Upper lobe of left lung (tissue), 6 donors: ENCODE measurements around the gene PRKCH. TPM values are rescaled to one million over a fixed set of nuclear protein-coding genes. Genes with fewer than 3 reads are reported as not detected.

Experiments used
- ATAC-seq, 2 donors: fragments of 200-7000 bp; cut with Tn5 transposase; one replicate each; pipeline ENCODE4 v1.9.1; 2022; ENCODE audit warnings: mild to moderate bottlenecking in 2 of 2, moderate library complexity in 2 of 2; ENCODE audit not compliant: low FRiP score in 2 of 2
- DNase-seq, 2 donors: peaks; one replicate each; pipeline ENCODE4 v3.0.0-alpha.2; 2019 to 2020
- H3K27ac ChIP-seq, 4 donors: fragments of 200-600 bp; sonication (generic); one replicate each; pipeline ENCODE4 v1.5.1; 2016 to 2019
- H3K27me3 ChIP-seq, 4 donors: fragments of 200-600 bp; sonication (generic); one replicate each; pipeline ENCODE4 v1.5.1; 2017 to 2019
- H3K36me3 ChIP-seq, 4 donors: fragments of 200-600 bp; sonication (generic); one replicate each; pipeline ENCODE4 v1.5.1; 2016 to 2019
- H3K4me1 ChIP-seq, 4 donors: fragments of 200-600 bp; sonication (generic); one replicate each; pipeline ENCODE4 v1.5.1; 2018 to 2019
- H3K4me3 ChIP-seq, 4 donors: fragments of 200-600 bp; sonication (generic); one replicate each; pipeline ENCODE4 v1.5.1; 2017 to 2019; ENCODE audit warnings: mild to moderate bottlenecking in 2 of 4, moderate library complexity in 1 of 4
- H3K9me3 ChIP-seq, 4 donors: fragments of 200-600 bp; sonication (generic); one replicate each; pipeline ENCODE4 v1.5.1; 2018 to 2019
- CTCF ChIP-seq, 6 experiments: fragments of 450-650 bp in 4 of 6; fragments of 200-600 bp in 2 of 6; sonication (generic) in 2 of 6; IDR thresholded peaks; one replicate each; pipeline ENCODE4 v1.5.1; 2016 to 2019; ENCODE audit warnings: antibody characterized with exemption in 6 of 6
- EP300 ChIP-seq, 4 donors: sonication (generic); formaldehyde crosslinking; IDR thresholded peaks; one replicate each; pipeline ENCODE4 v1.5.1; 2017; ENCODE audit warnings: antibody characterized with exemption in 4 of 4, control low read depth in 2 of 4
- POLR2A ChIP-seq, 4 donors: fragments of 450-650 bp; IDR thresholded peaks; one replicate each; pipeline ENCODE4 v1.5.1; 2016 to 2017; ENCODE audit warnings: antibody characterized with exemption in 4 of 4, mild to moderate bottlenecking in 2 of 4
- POLR2AphosphoS5 ChIP-seq, 2 donors: sonication (generic); formaldehyde crosslinking; IDR thresholded peaks; one replicate each; pipeline ENCODE4 v1.5.1; 2017; ENCODE audit warnings: antibody characterized with exemption in 2 of 2
- WGBS, 2 donors: methylation state at CpG; one replicate each; pipeline ENCODE4 v1.1.5; 2017 to 2018; 5-methylcytosine and 5-hydroxymethylcytosine counted together
- total RNA-seq, 6 donors: library from RNA; depleted of rRNA in 4 of 6; stranded (reverse); fragments of >200 nt in 4 of 6; gene quantifications; one replicate each; pipeline versions ENCODE4 v1.1.0 to v1.2.1, GENCODE V29; 2016 to 2021
- donor health status: DM: no; HTN: no; CAD: no; lungs with moderate emphysema.
- donor health status: DM: no; HTN: yes; CAD: no; lungs with severe emphysema.

Gene PRKCH
- total RNA-seq, 6 donors from 2014 or later: 54.0 to 102 (median 76.6) TPM

GRCh38 chr14:61322011-61322798, 826 bp downstream of the PRKCH start:
- no peaks in the 10 kb centered on the region for H3K9me3 ChIP-seq
- peak overlapping the region; percentile 65 to 87 (median 78) for H3K4me3 ChIP-seq
- DNase-seq (peak; percentile 83 to 91), ATAC-seq (peak; percentile 40 to 71)
- no peaks in the 10 kb centered on the region for H3K36me3 ChIP-seq
- H3K27ac ChIP-seq: peak overlapping the region; percentile 89 to 93 (median 92)
- H3K4me1 ChIP-seq: peaks cover 0 to 17% (median 3%) of the 10 kb centered on the region in 4 donors
- 1% methylated on average over 18 to 55 of the region's 63 CpGs for WGBS, 2 donors
- no peaks in the 10 kb centered on the region for H3K27me3 ChIP-seq
- TF ChIP-seq CTCF (IDR thresholded peaks at IDR 0.05) (no peak), EP300 (IDR thresholded peaks at IDR 0.05) (peak in 2 of 4 donors; percentile 37 to 65), POLR2AphosphoS5 (IDR thresholded peaks at IDR 0.05) (peak; percentile 42 to 74), POLR2A (IDR thresholded peaks at IDR 0.05) (peak in 2 of 4 donors; percentile 38 to 59)

DNA sequence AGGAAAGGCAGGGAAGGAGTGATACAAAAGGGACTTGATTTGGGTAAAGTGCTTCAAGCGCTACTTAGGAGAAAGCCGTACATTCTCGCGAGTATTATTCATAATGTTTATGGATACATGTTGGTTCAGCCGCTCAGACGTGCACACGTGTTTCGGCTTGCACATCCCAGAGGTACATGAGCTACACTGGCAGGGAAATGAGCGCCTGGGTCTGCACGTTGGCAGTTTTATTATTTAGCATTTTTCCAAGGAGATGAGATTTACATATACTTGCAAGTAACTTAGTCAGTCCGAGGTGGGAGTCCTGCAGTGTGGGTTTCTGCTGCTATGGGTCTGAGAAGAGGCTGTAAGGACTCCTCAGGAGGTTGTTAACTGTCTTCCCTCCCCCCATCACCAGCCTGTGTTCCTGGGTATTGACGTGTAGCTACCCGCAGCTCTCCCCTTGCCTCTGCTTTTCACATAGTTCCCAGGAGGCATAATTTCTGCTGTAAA, 1.5 kb downstream of the PRKCH start:
- no peak for TF ChIP-seq EP300 (IDR thresholded peaks at IDR 0.05)
- TF ChIP-seq POLR2AphosphoS5 (IDR thresholded peaks at IDR 0.05): peak in 1 of 2 donors; percentile 4
- ATAC-seq: peak; percentile 38 to 76
- peak in 1 of 2 donors; percentile 56 for DNase-seq
- H3K36me3 ChIP-seq: no peaks in the 10 kb centered on the region
- H3K9me3 ChIP-seq: no peaks in the 10 kb centered on the region
- no peaks in the 10 kb centered on the region for H3K27me3 ChIP-seq
- peak overlapping the region; percentile 89 to 93 (median 92) for H3K27ac ChIP-seq
- H3K4me1 ChIP-seq: peaks cover 0 to 22% (median 5%) of the 10 kb centered on the region in 4 donors
- 6 to 14% methylated on average over 13 of the region's 13 CpGs for WGBS, 2 donors
- H3K4me3 ChIP-seq: peak overlapping the region; percentile 65 to 87 (median 78)

- peak overlapping the region; percentile 89 to 93 (median 92) for H3K27ac ChIP-seq
- TF ChIP-seq POLR2AphosphoS5 (IDR thresholded peaks at IDR 0.05) (no peak), POLR2A (IDR thresholded peaks at IDR 0.05) (no peak), EP300 (IDR thresholded peaks at IDR 0.05) (no peak), CTCF (IDR thresholded peaks at IDR 0.05) (no peak)
These were observed 2.6 kb downstream of the PRKCH start for GRCh38 chr14:61323970-61324369.

GRCh38 chr14:61325166-61325565, 3.8 kb downstream of the PRKCH start:
- ATAC-seq: no peak
- peak overlapping the region; percentile 27 to 93 (median 91) for H3K27ac ChIP-seq
- no peaks in the 10 kb centered on the region for H3K27me3 ChIP-seq
- peak overlapping the region in 1 of 4 donors; percentile 78 for H3K4me3 ChIP-seq
- no peaks in the 10 kb centered on the region for H3K9me3 ChIP-seq
- TF ChIP-seq CTCF (IDR thresholded peaks at IDR 0.05) (no peak), POLR2AphosphoS5 (IDR thresholded peaks at IDR 0.05) (no peak), POLR2A (IDR thresholded peaks at IDR 0.05) (no peak), EP300 (IDR thresholded peaks at IDR 0.05) (no peak)
- peaks cover 4 to 41% (median 21%) of the 10 kb centered on the region in 4 donors for H3K4me1 ChIP-seq
- no peak for DNase-seq
- no peaks in the 10 kb centered on the region for H3K36me3 ChIP-seq
- WGBS, 2 donors: 87 to 91% methylated on average over 1 of the region's 1 CpG

More at GRCh38 chr14:61323970-61324369, 2.6 kb downstream of the PRKCH start:
- ATAC-seq (no peak), DNase-seq (no peak)
- H3K4me1 ChIP-seq: peaks cover 0 to 29% (median 12%) of the 10 kb centered on the region in 4 donors
- peak overlapping the region; percentile 7 to 87 (median 78) for H3K4me3 ChIP-seq
- H3K9me3 ChIP-seq: no peaks in the 10 kb centered on the region
- WGBS, 2 donors: 61 to 65% methylated on average over 6 of the region's 6 CpGs
- H3K27me3 ChIP-seq: no peaks in the 10 kb centered on the region
- H3K36me3 ChIP-seq: no peaks in the 10 kb centered on the region

- no peak for TF ChIP-seq CTCF (IDR thresholded peaks at IDR 0.05)
- no peak for TF ChIP-seq POLR2AphosphoS5 (IDR thresholded peaks at IDR 0.05)
- TF ChIP-seq EP300 (IDR thresholded peaks at IDR 0.05): no peak
- no peak for TF ChIP-seq POLR2A (IDR thresholded peaks at IDR 0.05)
- Histone ChIP-seq H3K4me1 (peaks cover 7 to 32% (median 24%) of the 10 kb centered on the region in 4 donors), H3K27me3 (no peaks in the 10 kb centered on the region), H3K4me3 (no peak overlapping the region), H3K27ac (peak overlapping the region; percentile 69 to 93 (median 91)), H3K36me3 (no peaks in the 10 kb centered on the region), H3K9me3 (no peaks in the 10 kb centered on the region)
- no peak for ATAC-seq
- 93 to 95% methylated on average over 1 of the region's 1 CpG for WGBS, 2 donors
- DNase-seq: no peak
These were observed 4.8 kb downstream of the PRKCH start for GRCh38 chr14:61326146-61326545.
